Heart right ventricle (tissue), 16 donors: ENCODE results near the gene SMARCD2. TPM values are rescaled to one million over a fixed set of nuclear protein-coding genes. Genes with fewer than 3 reads are reported as not detected.

ENCODE experiments used
- ATAC-seq, 8 donors: fragments of 200-7000 bp; cut with Tn5 transposase; one replicate each; pipeline ENCODE4 v1.9.1; 2020; ENCODE audit warnings: mild to moderate bottlenecking in 8 of 8, moderate library complexity in 8 of 8, moderate number of reproducible peaks in 1 of 8
- DNase-seq, 2 donors: peaks; one replicate each; pipeline ENCODE4 v3.0.0-alpha.2; 2020
- H3K27ac ChIP-seq, 10 donors: fragments of 200-600 bp; sonication (generic) in 2 of 10; one replicate each; pipeline versions ENCODE4 v1.5.0 to v1.8.0; 2020 to 2022; ENCODE audit warnings: mild to moderate bottlenecking in 3 of 10
- H3K27me3 ChIP-seq, 7 donors: fragments of 200-600 bp; one replicate each; pipeline ENCODE4 v1.8.0; 2021 to 2022; ENCODE audit warnings: mild to moderate bottlenecking in 2 of 7
- H3K36me3 ChIP-seq, 9 donors: fragments of 200-600 bp; sonication (generic) in 1 of 9; one replicate each; pipeline versions ENCODE4 v1.5.0 to v1.8.0; 2020 to 2022; ENCODE audit warnings: mild to moderate bottlenecking in 2 of 9
- H3K4me1 ChIP-seq, 9 donors: fragments of 200-600 bp; sonication (generic) in 1 of 9; one replicate each; pipeline versions ENCODE4 v1.5.0 to v1.8.0; 2020 to 2022; ENCODE audit warnings: mild to moderate bottlenecking in 4 of 9
- H3K4me3 ChIP-seq, 10 donors: fragments of 200-600 bp; sonication (generic) in 2 of 10; one replicate each; pipeline versions ENCODE4 v1.5.0 to v1.8.0; 2020 to 2022; ENCODE audit warnings: mild to moderate bottlenecking in 7 of 10, moderate library complexity in 2 of 10
- H3K9me3 ChIP-seq, 11 donors: fragments of 200-600 bp in 10 of 11; sonication (generic) in 2 of 11; one replicate each; pipeline versions ENCODE4 v1.5.0 to v1.8.0; 2013 to 2022; ENCODE audit warnings: mild to moderate bottlenecking in 2 of 11, control low read depth in 1 of 11, moderate library complexity in 1 of 11
- CTCF ChIP-seq, 9 donors: fragments of 200-600 bp; sonication (generic) in 2 of 9; IDR thresholded peaks; one replicate each; pipeline versions ENCODE4 v1.5.0 to v1.8.0; 2021 to 2022; ENCODE audit warnings: antibody characterized with exemption in 9 of 9, mild to moderate bottlenecking in 5 of 9, moderate library complexity in 1 of 9
- WGBS, 2 donors: extraction: QIAGEN DNeasy Blood & Tissue Kit; methylation state at CpG; one replicate each; pipeline ENCODE4 v1.1.7; 2013; ENCODE audit warnings: inconsistent platforms in 1 of 2; 5-methylcytosine and 5-hydroxymethylcytosine counted together
- intact Hi-C, 10 donors: fragments of 100-400 bp; cut with DNase I; formaldehyde crosslinking; loops; one replicate each; pipeline versions ENCODE4 v1.11.1 to v1.14.2; 2022
- polyA plus RNA-seq, 2 donors: library from polyadenylated mRNA; stranded (reverse); fragments of 200-250 nt; gene quantifications; one replicate each; pipeline ENCODE4 v1.2.3, GENCODE V29; 2013
- total RNA-seq, 10 donors: library from RNA; stranded (reverse); fragmentation: NEBNext Ultra II Directional in 3 of 10; extraction: Animal tissue kit (Norgen Biotek cat#: 25700) in 3 of 10; gene quantifications; one replicate each; pipeline versions ENCODE4 v1.2.1 to v1.2.4, GENCODE V29; 2021 to 2023
- donor health status: Arrhythmogenic right ventricular cardiomyopathy.
- donor health status: ischemic (EF 13 %, LVEDD 7.1; RV severe dilation, severe dysfunction).
- donor health status: healthy with polysubstance abuse.
- donor health status: DM: no; HTN: yes; CAD: no.
- donor health status: DM: no; HTN: no; CAD: no.
- donor health status: ischemic (EF 25% LVEDD 6.9; RV normal size, moderate dysfunction).
- donor health status: ischemic (EF 25% LVEDD 5.7; RV mildly dilated, moderate dysfunction).
- donor health status: healthy.
- donor health status: DM: yes; HTN: yes; CAD: no.
- donor health status: Ischemic cardiomyopathy.
- donor health status: ischemic (EF 35%, LVEDD 5.7; RV mildly dilated, moderate dysfunction).
- donor health status: nonischemic (EF 11% LVEDD 7.7; RV severe dilation, severe dysfunction).
- donor health status: DM: yes; HTN: yes; CAD: no.
- donor health status: PGD.
- donor health status: ischemic (EF 29% LVEDD 5.4; RV normal size, mild dysfunction).
- donor health status: nonischemic (EF 23%, LVEDD 6.1; RV moderate dilation, normal function).

The SMARCD2 gene
- total and polyA plus RNA-seq, 12 donors: 11.6 to 35.7 (median 18.4) TPM

DNA sequence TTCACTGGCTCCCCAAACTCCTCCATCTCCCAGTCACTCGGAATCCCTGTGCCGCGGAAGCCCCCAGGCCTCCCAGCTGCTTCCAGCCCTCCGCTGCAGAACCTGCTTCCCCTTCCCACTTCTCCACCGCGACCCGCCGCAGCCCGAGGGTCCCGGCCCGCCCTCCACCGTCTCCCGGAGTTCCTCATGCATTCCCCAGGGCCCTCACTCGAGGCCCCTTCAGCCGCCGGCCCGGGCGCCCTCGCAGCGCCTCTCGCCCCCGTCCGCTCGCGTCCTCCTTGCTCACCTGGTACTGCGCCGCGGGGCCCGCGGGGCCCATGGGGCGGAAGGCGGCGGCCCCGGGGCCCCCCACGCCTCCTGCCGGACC lies 329 bp downstream of the SMARCD2 start:
- H3K36me3 ChIP-seq: peaks cover 0 to 7% (median 0%) of the 10 kb centered on the region in 9 donors
- 0% methylated on average over 36 of the region's 36 CpGs for WGBS, 2 donors
- peaks cover 33 to 59% (median 52%) of the 10 kb centered on the region in 9 donors for H3K4me1 ChIP-seq
- intact Hi-C loops: loop anchor here in 4 of 10 donors (1.0 to 5.0 kb wide), 2 partner anchors 15 to 70 kb away; partner anchors contain the start of genes FTSJ3 (in 3 of the 4), PSMC5 (in 3 of the 4), CCDC47 (in 1 of the 4) and DDX42 (in 1 of the 4)
- peak overlapping the region; percentile 87 to 98 (median 94) for H3K27ac ChIP-seq
- TF ChIP-seq CTCF (IDR thresholded peaks at IDR 0.05): no peak
- H3K9me3 ChIP-seq: no peaks in the 10 kb centered on the region
- DNase-seq (peak; percentile 43 to 51), ATAC-seq (no peak)
- H3K4me3 ChIP-seq: peak overlapping the region; percentile 73 to 95 (median 90)
- H3K27me3 ChIP-seq: no peaks in the 10 kb centered on the region

DNA sequence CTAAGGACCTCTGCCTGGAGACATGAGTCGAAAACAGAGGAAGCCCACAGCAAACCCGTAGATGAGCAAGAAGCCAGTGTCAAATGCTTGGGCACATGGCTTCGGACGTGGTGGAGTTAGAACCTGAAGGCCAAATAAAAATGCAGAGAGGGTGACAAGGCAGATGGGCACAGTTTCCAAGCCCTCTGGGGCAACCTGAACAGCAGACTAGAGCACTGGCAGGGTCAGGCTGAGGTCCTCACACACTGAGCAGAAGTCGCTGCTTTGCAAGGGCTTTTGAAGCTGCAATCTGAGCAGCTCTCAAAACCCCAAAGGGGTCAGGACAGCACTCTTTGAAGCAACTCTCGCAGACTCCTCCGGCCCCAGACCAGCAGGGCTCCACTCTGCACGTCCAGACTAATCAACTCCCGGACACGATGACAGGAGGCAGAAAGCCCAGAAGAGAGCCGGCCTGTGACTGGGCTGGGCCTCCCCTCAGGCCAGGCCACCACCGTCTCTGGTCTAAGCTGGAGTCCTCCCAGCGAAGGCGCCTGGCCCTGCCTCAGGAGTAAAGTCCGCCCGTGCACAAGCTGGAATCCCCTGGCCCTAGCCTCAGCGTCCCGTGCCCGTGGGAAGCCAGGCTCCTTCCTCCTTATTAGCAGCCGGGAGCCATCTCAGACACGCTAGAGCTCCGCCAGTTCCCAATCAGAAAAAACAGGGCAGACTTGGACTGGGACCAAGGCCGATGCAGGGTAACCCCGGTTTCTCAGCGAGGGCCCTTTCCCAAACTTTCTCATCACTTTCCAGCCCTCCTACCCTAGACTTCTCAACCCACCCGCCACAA lies 924 bp downstream of the SMARCD2 start:
- ATAC-seq: peak; percentile 6 to 20 (median 14)
- peaks cover 0 to 13% (median 0%) of the 10 kb centered on the region in 9 donors for H3K36me3 ChIP-seq
- peak overlapping the region; percentile 73 to 95 (median 90) for H3K4me3 ChIP-seq
- H3K4me1 ChIP-seq: peaks cover 33 to 59% (median 52%) of the 10 kb centered on the region in 9 donors
- peak overlapping the region; percentile 87 to 98 (median 94) for H3K27ac ChIP-seq
- H3K27me3 ChIP-seq: no peaks in the 10 kb centered on the region
- WGBS, 2 donors: 3% methylated on average over 26 of the region's 26 CpGs
- peak; percentile 59 to 72 for DNase-seq
- TF ChIP-seq CTCF (IDR thresholded peaks at IDR 0.05): no peak
- H3K9me3 ChIP-seq: no peaks in the 10 kb centered on the region
- intact Hi-C loops: loop anchor here in 4 of 10 donors (1.0 to 5.0 kb wide), 2 partner anchors 14 to 69 kb away; partner anchors contain the start of genes FTSJ3 (in 3 of the 4), PSMC5 (in 3 of the 4), CCDC47 (in 1 of the 4) and DDX42 (in 1 of the 4)

DNA sequence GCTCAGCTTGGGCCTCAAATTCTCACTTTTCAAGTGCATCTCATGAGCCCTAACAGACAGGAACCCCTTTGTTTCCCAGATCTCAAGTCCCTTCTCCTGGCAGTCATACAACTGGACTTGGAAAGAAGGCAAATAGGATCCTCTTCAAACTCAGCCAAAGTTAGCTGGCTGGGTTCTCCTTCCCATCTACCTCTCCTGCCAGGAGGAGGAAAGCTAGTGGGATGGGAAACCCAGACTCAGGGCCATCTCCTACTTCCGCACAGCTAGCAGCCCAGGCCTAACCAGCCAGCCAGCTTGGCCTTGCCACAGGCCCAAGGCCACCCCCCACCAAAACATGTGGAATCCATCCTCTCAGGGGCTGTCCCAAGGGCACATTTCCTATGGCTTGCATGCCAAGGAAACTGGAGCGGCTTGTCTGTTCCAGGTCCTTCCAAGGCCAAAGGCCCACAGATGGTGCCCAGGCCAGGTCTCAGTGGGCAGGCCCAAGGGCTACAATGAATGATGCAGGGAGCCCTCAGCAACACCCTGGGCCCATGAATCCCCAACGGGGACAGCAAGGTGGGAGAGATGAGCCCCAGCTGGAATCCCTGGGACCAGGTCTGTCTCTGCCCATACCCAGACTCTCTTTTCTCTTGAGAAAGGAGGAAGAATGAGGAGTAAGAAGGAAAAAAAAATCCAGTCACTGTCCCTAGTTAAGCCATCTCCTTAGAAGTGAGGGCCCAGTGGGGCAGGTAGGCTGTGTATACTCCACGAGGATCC lies 1.7 kb downstream of the SMARCD2 start:
- no peak for ATAC-seq
- Histone ChIP-seq H3K4me1 (peaks cover 33 to 59% (median 52%) of the 10 kb centered on the region in 9 donors), H3K9me3 (no peaks in the 10 kb centered on the region), H3K4me3 (peak overlapping the region; percentile 7 to 95 (median 90)), H3K27ac (peak overlapping the region; percentile 87 to 98 (median 94)), H3K36me3 (peaks cover 0 to 21% (median 0%) of the 10 kb centered on the region in 9 donors), H3K27me3 (no peaks in the 10 kb centered on the region)
- intact Hi-C loops: loop anchor here in 1 of 10 donors (5.0 kb wide), 1 partner anchor 68 kb away; the partner anchor contains the start of genes CCDC47 and DDX42
- 50 to 58% methylated on average over 4 of the region's 4 CpGs for WGBS, 2 donors
- TF ChIP-seq CTCF (IDR thresholded peaks at IDR 0.05): no peak
- DNase-seq: peak in 1 of 2 donors; percentile 39
